Loucy (cell line): ENCODE data around the gene GAPVD1.
A peak's percentile ranks its signal among the peaks of the same experiment; 100 is the strongest.

Experiments
- H2AFZ ChIP-seq: fragments of 200-600 bp; sonication (generic); 2 replicates; pipeline ENCODE4 v1.6.0; 2016; ENCODE audit warnings: antibody characterized with exemption, mild to moderate bottlenecking, low read length, moderate library complexity
- H3F3A ChIP-seq: fragments of 200-600 bp; 2 replicates; pipeline ENCODE4 v1.6.0; 2016; ENCODE audit warnings: antibody characterized with exemption, low read depth, mild to moderate bottlenecking
- H3K27me3 ChIP-seq: fragments of 200-600 bp; sonication (generic); 2 replicates; pipeline ENCODE4 v1.6.1; 2014; ENCODE audit warnings: low read length, mild to moderate bottlenecking; ENCODE audit not compliant: insufficient read depth, poor library complexity, severe bottlenecking
- H3K36me3 ChIP-seq: fragments of 200-600 bp; sonication (generic); 2 replicates; pipeline ENCODE4 v1.6.1; 2016; ENCODE audit warnings: low read length; ENCODE audit not compliant: insufficient read depth
- H3K4me1 ChIP-seq: fragments of 200-600 bp; sonication (generic); 2 replicates; pipeline ENCODE4 v1.5.1; 2014; ENCODE audit warnings: low read length, mild to moderate bottlenecking; ENCODE audit not compliant: insufficient read depth, poor library complexity, severe bottlenecking
- H3K4me2 ChIP-seq: fragments of 200-600 bp; sonication (generic); 2 replicates; pipeline ENCODE4 v1.6.0; 2014; ENCODE audit warnings: antibody characterized with exemption, low read length, low read depth, mild to moderate bottlenecking; ENCODE audit not compliant: poor library complexity, severe bottlenecking
- H3K4me3 ChIP-seq: fragments of 200-600 bp; sonication (generic); 2 replicates; pipeline ENCODE4 v1.5.1; 2014; ENCODE audit warnings: low read length, mild to moderate bottlenecking, mixed read lengths; ENCODE audit not compliant: poor library complexity, severe bottlenecking
- H3K79me2 ChIP-seq: fragments of 200-600 bp; sonication (generic); 2 replicates; pipeline ENCODE4 v1.6.1; 2014; ENCODE audit warnings: low read length; ENCODE audit not compliant: insufficient read depth
- H3K9ac ChIP-seq: fragments of 200-600 bp; sonication (generic); 2 replicates; pipeline ENCODE4 v1.6.0; 2014; ENCODE audit warnings: mild to moderate bottlenecking, low read depth, low read length, moderate library complexity; ENCODE audit not compliant: poor library complexity, severe bottlenecking
- H3K9me2 ChIP-seq: fragments of 200-600 bp; sonication (generic); replicated peaks from 2 replicates; pipeline ENCODE4 v1.6.1; 2016; ENCODE audit warnings: low read depth, low read length, mixed read lengths
- H3K9me3 ChIP-seq: fragments of 200-600 bp; sonication (generic); 2 replicates; pipeline ENCODE4 v1.6.1; 2014; ENCODE audit warnings: mild to moderate bottlenecking, antibody characterized with exemption, low read length, low read depth; ENCODE audit not compliant: insufficient read depth
- H4K20me1 ChIP-seq: fragments of 200-600 bp; sonication (generic); 2 replicates; pipeline ENCODE4 v1.6.0; 2014; ENCODE audit warnings: antibody characterized with exemption, low read length, mild to moderate bottlenecking; ENCODE audit not compliant: insufficient read depth, poor library complexity, severe bottlenecking
- EZH2phosphoT487 ChIP-seq: fragments of 200-600 bp; IDR thresholded peaks from 2 replicates; pipeline ENCODE4 v1.6.1; 2018; ENCODE audit warnings: antibody characterized with exemption, mild to moderate bottlenecking, moderate library complexity, borderline replicate concordance
- TF ChIP-seq, protein P1 (sequence below): fragments of 200-600 bp; sonication (generic); conservative IDR thresholded peaks from 2 replicates; pipeline ENCODE4 v1.5.1; 2014; ENCODE audit warnings: mild to moderate bottlenecking, antibody characterized with exemption, low read length

Gene GAPVD1

GRCh38 chr9:125409217-125409636, 147.6 kb downstream of the GAPVD1 start:
- Histone ChIP-seq H3K4me2 (no peak overlapping the region), H3K36me3 (no peaks in the 10 kb centered on the region), H3F3A (no peaks in the 10 kb centered on the region), H2AFZ (no peak overlapping the region), H3K27me3 (no peaks in the 10 kb centered on the region), H3K4me1 (peaks cover 2% of the 10 kb centered on the region), H3K9ac (no peak overlapping the region), H3K9me3 (no peaks in the 10 kb centered on the region), H3K4me3 (no peak overlapping the region), H4K20me1 (no peaks in the 10 kb centered on the region), H3K9me2 (no peaks in the 10 kb centered on the region), H3K79me2 (no peaks in the 10 kb centered on the region)
- no peak for TF ChIP-seq EZH2phosphoT487
- TF ChIP-seq, protein P1, sequence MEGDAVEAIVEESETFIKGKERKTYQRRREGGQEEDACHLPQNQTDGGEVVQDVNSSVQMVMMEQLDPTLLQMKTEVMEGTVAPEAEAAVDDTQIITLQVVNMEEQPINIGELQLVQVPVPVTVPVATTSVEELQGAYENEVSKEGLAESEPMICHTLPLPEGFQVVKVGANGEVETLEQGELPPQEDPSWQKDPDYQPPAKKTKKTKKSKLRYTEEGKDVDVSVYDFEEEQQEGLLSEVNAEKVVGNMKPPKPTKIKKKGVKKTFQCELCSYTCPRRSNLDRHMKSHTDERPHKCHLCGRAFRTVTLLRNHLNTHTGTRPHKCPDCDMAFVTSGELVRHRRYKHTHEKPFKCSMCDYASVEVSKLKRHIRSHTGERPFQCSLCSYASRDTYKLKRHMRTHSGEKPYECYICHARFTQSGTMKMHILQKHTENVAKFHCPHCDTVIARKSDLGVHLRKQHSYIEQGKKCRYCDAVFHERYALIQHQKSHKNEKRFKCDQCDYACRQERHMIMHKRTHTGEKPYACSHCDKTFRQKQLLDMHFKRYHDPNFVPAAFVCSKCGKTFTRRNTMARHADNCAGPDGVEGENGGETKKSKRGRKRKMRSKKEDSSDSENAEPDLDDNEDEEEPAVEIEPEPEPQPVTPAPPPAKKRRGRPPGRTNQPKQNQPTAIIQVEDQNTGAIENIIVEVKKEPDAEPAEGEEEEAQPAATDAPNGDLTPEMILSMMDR = no peak

- Histone ChIP-seq H3K27me3 (no peaks in the 10 kb centered on the region), H3K4me1 (peaks cover 2% of the 10 kb centered on the region), H3K79me2 (no peaks in the 10 kb centered on the region), H3F3A (no peaks in the 10 kb centered on the region), H3K4me2 (no peak overlapping the region), H3K9ac (no peak overlapping the region), H4K20me1 (no peaks in the 10 kb centered on the region), H3K36me3 (no peaks in the 10 kb centered on the region), H2AFZ (peak overlapping the region; percentile 55; the same call in 1 of the 2 replicates), H3K9me2 (no peaks in the 10 kb centered on the region), H3K4me3 (peak overlapping the region; percentile 11), H3K9me3 (no peaks in the 10 kb centered on the region)
- TF ChIP-seq EZH2phosphoT487 = no peak
- TF ChIP-seq, protein P1 = no peak
Measured at GRCh38 chr9:125409637-125410521, 148.3 kb downstream of the GAPVD1 start.

DNA sequence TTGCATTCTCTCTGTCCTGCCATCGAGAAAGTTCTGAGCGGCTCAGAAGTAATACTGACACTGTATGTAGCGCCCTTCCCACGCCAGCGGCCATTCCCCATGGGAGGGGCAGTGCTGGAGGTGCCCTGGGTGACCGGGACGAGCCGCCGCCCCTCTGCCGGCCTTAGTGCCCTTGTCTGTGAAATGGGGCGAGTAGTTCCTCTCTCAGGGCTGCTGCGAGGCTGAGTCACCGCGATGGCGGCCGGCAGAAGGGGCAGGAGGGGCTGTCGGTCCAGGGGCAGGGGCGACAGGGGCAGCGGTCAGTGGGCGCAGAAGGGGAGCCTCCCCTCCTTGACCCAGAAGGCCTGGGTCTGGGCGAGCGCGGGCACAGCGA, 148.9 kb downstream of the GAPVD1 start:
- Histone ChIP-seq H3K27me3 (no peaks in the 10 kb centered on the region), H3K79me2 (no peaks in the 10 kb centered on the region), H3K9ac (no peak overlapping the region), H3K9me3 (no peaks in the 10 kb centered on the region), H3K4me3 (peak overlapping the region; percentile 11), H2AFZ (peak overlapping the region; percentile 55; the same call in 1 of the 2 replicates), H3K9me2 (no peaks in the 10 kb centered on the region), H4K20me1 (no peaks in the 10 kb centered on the region), H3K4me1 (peaks cover 2% of the 10 kb centered on the region), H3K36me3 (no peaks in the 10 kb centered on the region), H3F3A (no peaks in the 10 kb centered on the region), H3K4me2 (no peak overlapping the region)
- TF ChIP-seq, protein P1 = no peak
- TF ChIP-seq EZH2phosphoT487 = no peak
